ENCODE measurements around the gene TRPC1.
"Not testable (repeated sequence)": the region's sequence is repeated elsewhere in the genome, so short reads cannot be mapped to it uniquely, and the experiment has no call there.

TRPC1 gene

GRCh38 chr3:142723968-142724681 lies at the start of gene TRPC1:
TRPC1 (plus strand) TSS chr3:142724034; CDS start chr3:142724560, 526 bp downstream.
- DNase-seq (ENCODE audit: low read depth in 2 of 2) = peak; percentile 53 to 64

GRCh38 chr3:142676151-142676550 lies 47.7 kb upstream of the TRPC1 start:
- DNase-seq (ENCODE audit: low read depth in 2 of 2) = no peak

GRCh38 chr3:142680710-142681109 lies 43.1 kb upstream of the TRPC1 start:
- DNase-seq (ENCODE audit: low read depth in 2 of 2) = no peak

- DNase-seq (ENCODE audit: low read depth in 2 of 2) = no peak
These were observed 33.2 kb upstream of the TRPC1 start for GRCh38 chr3:142690613-142691012.

GRCh38 chr3:142691527-142691926 lies 32.3 kb upstream of the TRPC1 start:
- no peak for DNase-seq (ENCODE audit: low read depth in 2 of 2)

GRCh38 chr3:142693136-142693853 lies 30.5 kb upstream of the TRPC1 start:
- no peak for DNase-seq (ENCODE audit: low read depth in 2 of 2)

GRCh38 chr3:142694225-142694624 lies 29.6 kb upstream of the TRPC1 start:
- no peak for DNase-seq (ENCODE audit: low read depth in 2 of 2)

DNA sequence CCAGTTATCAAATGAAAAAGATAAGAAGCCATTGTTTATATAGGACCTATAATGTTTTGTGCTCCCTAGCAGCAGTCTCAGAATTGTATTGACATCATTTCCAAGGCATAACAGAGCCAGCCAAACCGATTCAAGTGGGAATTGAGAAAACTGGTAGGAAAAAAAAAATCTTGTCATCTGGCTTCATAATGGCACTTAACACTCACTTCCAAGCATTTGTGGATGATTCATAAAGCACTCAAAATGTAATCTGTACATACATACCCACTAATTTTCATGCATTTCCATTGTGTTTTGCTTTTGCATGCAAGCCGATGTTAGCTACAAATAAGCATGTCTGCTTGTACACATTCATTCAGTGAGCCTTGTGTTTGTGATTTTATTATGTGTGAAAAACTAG lies 18.6 kb upstream of the TRPC1 start:
- no peak for DNase-seq (ENCODE audit: low read depth in 2 of 2)

DNA sequence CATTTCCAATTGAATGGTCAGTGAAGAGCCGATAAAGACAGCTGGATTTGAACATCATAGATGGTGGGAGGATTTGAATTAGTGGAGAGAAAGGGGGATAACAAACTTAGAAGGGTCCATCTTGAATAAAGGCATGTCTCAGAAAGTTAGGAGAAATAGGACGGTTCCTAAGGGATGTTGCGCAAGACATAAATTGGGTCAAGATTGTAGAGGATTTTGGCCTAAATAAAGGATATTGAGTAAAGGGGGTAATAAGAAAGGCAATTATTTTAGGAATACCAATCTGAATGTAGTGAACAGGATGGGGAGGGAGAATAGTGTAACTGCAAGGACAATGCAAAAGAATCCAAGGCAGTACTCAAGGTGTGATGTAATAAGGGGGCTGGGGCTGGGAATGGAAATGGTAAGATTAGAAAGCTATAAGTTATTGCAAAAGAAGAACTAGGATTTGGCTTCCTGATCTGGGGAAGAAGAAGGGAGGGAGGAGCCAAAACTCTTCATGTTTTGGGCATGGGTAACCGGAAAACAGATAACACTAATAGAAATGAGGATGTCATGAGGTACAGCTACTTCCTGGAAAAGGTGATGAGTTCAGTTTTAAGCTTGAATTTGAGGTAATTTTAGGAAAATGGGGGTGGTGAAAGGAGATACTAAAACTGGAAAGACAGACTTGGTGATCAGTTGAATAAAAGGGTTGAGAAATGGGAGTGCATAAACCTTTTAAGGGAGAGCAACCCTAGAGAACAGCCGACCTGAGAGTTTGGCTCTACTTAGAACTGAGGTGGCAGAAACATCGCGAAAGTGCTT lies 17.3 kb upstream of the TRPC1 start:
- no peak for DNase-seq (ENCODE audit: low read depth in 2 of 2)

GRCh38 chr3:142709207-142709606 lies 14.6 kb upstream of the TRPC1 start:
- DNase-seq (ENCODE audit: low read depth in 2 of 2) = no peak

GRCh38 chr3:142714882-142715281 lies 9.0 kb upstream of the TRPC1 start:
- DNase-seq (ENCODE audit: low read depth in 2 of 2) = not testable (repeated sequence)

DNA sequence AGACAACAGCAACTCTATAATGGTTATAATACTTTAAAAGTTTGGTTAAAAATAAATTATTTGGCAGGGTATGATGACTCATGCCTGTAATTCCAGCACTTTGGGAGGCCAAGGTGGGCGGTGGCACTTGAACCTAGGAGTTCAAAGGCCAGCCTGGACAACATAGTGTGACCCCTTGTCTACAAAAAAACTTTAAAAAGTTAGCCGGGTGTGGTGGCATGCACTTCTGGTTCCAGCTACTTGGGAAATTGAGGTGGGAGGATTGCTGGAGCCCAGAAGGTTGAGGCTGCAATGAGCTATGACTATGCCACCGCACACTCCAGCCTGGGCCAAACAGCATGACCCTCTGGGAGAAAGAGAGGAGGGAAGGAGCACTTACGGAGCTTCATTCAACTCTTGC lies 7.7 kb upstream of the TRPC1 start:
- DNase-seq (ENCODE audit: low read depth in 2 of 2) = no peak

DNA sequence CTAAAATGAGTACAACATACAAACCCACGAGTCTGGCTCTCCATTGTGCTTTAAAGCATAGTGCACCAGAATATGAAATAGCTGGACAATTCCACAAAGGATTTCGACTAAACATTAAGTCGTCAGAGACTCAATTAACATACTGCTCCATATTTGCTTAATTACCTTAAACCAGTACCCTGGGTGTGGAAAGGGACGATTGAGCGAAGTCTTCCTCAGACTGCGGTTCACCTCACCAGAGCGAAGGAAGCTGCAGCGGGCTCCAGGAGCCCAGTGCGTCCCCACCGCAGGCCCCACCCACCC lies 218 bp upstream of the TRPC1 start:
- DNase-seq (ENCODE audit: low read depth in 2 of 2) = no peak

GRCh38 chr3:142724682-142725356 lies 985 bp downstream of the TRPC1 start:
- DNase-seq (ENCODE audit: low read depth in 2 of 2) = peak; percentile 11

- no peak for DNase-seq (ENCODE audit: low read depth in 2 of 2)
These were observed 1.5 kb downstream of the TRPC1 start for GRCh38 chr3:142725357-142725739.

DNA sequence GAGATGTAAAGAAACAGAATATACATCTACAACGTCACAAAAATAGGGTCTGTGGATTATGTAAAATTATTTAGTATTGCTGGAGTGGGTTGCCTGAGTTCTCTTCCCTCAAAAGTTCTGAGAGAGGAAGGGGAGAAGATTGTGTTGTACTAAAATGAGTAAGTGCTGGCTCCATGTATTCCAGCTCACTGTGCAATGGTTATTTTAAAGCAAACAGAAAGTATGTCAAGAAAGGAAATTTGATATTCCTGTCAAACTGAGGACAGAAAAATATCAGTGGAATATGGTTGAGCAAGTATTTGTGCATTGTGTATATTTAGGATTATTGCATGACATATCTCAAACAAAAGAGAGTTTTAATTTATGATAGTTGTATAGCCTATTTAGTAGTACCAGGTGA lies 2.2 kb downstream of the TRPC1 start:
- DNase-seq (ENCODE audit: low read depth in 2 of 2) = no peak

DNA sequence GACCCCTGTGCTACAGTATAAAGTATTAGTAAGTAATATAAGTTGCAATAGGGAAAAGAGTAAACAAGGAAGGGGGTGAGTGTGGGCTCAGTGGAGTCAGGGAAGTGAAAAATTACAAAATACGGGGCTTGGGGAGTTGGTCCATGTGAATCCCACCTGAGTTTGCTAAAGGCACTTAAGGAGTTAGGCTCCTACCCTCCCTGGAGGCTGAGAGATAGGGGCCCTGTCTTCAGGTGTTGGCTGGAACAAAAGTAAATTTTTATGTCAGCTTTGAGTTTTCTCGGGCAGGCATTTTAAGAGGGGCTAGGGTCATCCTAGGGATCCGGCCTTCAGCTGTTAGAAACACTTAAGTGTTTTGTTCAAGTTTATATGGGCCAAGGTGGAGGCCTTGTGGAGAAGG lies 8.2 kb downstream of the TRPC1 start:
- no peak for DNase-seq (ENCODE audit: low read depth in 2 of 2)

- no peak for DNase-seq (ENCODE audit: low read depth in 2 of 2)
These were observed 11.0 kb downstream of the TRPC1 start for GRCh38 chr3:142734834-142735233.

GRCh38 chr3:142735462-142735861 lies 11.6 kb downstream of the TRPC1 start:
- no peak for DNase-seq (ENCODE audit: low read depth in 2 of 2)

GRCh38 chr3:142738396-142738795 lies 14.6 kb downstream of the TRPC1 start:
- DNase-seq (ENCODE audit: low read depth in 2 of 2) = no peak

DNA sequence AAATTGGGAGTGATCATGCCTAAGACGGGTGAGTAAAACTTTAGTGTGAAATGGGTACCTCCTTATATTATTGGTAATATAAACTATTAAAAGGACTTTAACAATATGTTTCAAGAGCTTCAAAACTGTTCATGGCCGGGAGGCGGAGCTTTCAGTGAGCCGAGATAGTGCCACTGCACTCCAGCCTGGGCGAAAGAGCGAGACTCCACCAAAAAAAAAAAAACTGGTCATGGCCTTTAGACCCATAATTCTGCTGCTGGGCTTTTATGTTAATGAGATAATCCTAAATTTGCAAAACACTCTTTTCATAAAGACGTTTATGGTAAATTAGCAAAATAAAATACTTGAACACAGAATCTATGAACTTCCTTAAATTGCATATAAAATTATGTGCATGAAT lies 22.8 kb downstream of the TRPC1 start:
- DNase-seq (ENCODE audit: low read depth in 2 of 2) = no peak

GRCh38 chr3:142750531-142750930 lies 26.7 kb downstream of the TRPC1 start:
- not testable (repeated sequence) for DNase-seq (ENCODE audit: low read depth in 2 of 2)
